HG02981 (cell line): ENCODE results near the gene SFXN5.

Experiments
- ATAC-seq: cut with Tn5 transposase; IDR thresholded peaks from one replicate; pipeline ENCODE4 v1.9.1; 2021; ENCODE audit warnings: mild to moderate bottlenecking, moderate library complexity; ENCODE audit not compliant: unreplicated experiment

Gene SFXN5

DNA sequence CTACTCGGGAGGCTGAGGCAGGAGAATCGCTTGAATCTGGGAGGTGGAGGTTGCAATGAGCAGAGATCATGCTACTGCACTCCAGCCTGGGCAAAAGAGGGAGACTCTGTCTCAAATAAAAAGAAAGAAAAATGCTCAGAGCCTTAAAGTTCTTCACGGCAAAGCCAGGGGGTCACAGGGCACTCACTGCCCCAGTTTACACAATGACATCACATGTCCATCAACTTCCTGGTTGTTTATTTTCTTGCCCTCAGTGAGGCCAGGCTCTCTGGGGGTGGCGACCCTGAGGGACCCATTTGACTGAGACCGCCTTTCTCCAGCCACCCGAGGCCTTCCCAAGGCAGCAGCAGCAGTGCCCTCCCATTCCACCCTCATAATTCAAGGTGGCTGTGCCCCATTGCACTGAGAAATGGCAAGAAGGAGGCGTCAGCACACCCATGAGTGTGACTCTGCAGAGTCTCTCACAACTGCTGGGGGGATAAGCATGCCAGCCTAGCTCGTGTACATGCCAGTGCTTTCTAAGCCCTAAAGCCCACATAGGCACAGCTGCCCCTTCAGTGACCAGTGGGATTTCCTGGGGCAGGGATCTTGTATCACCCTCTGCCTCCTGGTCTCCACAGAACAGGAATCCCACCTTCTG is 50.0 kb downstream of the SFXN5 start:
- ATAC-seq = no peak

DNA sequence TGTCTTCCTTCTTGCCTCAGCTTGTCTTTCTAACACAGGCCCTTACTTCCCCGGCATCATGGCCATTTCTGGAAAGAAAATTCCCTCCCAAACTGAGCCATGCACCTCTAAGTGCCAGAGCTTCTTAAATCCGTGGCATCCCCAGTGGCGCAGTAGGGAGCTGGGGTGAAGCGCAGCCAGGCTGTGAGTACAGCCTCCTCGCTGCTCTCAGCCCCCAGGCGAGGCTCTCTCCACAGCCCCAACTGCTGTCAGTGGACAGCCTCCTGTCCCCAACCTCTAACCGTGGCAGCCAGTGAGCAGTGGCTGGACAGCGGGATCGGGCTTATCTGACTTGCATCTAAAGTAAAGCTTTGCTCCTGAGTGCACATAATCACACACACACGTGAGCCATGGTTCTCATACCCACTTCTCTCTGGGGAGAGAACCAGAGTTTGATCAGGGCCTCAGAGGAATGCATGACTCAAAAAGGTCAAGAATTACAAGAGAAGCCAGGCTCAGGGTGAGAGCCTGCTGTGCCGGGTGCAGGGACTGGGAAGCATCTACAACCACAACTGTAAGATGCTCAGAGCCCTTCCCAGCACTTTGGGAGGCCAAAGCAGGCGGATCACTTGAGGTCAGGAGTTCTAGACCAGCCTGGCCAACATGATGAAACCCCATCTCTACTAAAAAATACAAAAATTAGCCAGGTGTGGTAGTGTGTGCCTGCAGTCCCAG is 50.7 kb downstream of the SFXN5 start:
- ATAC-seq = no peak

DNA sequence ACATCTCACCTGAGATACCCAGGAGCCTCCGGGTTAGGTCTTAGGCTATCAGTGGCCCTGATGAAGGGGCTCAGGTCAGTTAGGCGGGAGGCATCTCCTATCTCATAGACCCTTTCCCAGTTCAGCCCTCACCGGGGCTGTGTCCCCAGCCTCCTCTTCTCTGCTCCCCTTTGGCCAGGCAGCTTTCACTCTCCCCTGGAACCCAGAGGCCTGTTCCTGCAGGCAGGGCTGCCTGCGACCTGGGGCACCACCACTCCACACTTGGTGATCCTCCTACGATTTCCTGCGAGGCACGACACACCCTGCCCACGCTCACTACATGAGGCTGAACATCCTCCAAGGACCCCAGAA is 51.2 kb downstream of the SFXN5 start:
- ATAC-seq = no peak

- no peak for ATAC-seq
Measured at GRCh38 chr2:73018188-73018825, 53.2 kb downstream of the SFXN5 start.

DNA sequence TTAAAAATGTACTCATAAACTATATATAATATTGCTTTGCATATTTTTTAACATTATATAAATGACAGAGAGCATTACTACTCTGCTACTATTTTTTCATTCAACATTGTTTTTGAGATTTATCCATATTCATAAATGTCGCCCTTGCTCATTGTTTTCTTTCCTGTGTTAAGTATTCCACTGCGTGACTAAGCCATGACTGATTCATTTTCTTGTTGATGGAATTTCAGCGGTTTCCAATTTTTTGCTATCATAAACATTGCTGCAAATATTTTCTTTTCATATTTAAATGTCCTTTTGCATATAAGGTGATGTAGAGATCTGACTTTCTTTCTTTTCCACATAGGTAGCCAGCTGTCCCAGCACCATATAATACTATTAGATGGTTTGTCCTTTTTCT is 57.6 kb downstream of the SFXN5 start:
- ATAC-seq = no peak

- no peak for ATAC-seq
Measured at GRCh38 chr2:73009177-73009839, 62.2 kb downstream of the SFXN5 start.

DNA sequence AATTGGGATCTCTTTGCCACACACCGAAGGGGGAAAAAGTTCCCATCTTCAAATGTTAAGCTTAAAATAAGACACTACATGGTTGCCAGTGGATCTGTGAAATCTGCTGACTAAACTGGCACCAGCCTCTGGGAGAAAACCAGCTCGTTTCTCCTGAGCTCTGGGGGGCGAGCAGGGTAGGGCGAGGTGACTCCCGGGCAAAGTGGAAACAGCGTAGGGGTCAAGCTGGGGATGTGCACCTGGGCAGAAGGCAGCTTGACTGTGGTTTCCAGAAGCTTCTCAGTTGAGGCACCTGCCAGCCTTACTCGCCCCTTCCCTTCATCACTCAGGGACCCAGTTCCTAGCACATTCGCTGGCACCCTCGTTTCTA is 62.8 kb downstream of the SFXN5 start:
- ATAC-seq = no peak

- ATAC-seq = no peak
Measured at GRCh38 chr2:73007991-73008765, 63.3 kb downstream of the SFXN5 start.

DNA sequence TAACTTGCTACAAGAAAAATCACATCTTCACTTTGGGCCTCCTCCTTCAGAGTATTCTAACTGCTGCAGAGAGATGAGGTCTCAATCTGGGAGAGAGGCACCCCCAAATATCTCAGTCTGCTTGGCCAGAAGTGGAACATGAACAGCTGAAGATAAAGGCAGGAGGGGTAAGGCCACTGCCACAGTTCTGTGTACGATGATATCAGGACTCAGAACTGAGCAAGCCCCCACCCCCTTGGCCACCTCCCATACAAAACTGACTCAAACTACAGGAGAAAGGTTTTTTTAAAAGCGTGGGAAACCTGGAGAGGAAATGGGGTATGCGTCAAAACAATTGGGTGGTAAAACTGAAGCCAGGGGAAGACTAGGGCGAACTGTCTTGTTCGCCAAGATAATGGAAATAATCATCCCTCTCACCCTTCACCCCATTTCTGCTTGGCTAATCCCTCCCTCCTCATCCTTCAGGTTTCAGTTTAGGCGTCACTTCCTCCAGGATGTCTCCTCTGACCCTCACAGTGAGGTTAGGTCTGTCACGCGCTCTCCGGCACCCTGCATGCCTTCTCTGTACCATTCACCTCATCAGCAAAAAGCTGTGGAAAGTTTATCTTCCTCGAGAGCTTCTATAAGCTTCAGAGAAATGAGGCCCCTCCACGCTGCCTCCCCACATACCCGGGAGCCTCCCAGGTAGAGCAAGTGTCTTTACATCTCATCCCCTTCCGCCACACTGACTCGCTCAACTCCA is 64.4 kb downstream of the SFXN5 start:
- ATAC-seq = no peak

DNA sequence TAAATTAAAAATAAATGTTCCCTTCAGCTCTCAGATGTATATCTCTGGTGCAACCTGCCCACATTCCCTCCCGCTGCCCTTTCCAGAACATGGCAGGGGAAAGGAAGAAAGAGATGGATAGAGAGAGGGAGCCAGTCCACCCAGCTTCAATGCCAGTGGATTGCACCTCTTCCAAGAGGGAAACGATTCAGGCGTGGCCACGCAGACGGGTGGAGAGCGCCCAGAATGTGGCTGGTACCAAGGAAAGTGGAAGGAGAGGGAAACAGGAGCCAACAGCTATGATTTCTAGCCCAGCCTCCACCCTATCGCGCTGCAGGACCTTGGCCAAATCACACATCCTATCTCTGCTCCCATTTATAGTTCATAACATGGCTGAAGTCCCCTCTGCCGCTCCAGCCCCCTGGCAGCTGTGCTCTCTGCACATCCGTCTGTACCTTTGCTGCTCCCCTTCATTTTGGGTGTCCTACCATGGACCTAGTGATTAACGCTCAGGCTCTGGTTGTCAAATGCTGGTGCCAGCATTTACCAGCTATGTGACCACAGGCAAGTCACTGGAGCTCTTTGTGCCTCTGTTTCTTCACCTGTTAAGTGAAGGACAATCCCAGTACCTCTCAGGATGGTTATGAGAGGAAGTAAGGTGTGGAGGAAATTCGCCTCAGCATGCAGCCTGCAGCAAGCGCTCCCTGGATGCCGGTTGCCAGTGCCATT is 66.5 kb downstream of the SFXN5 start:
- no peak for ATAC-seq

- no peak for ATAC-seq
Measured at GRCh38 chr2:73004466-73004865, 67.0 kb downstream of the SFXN5 start.

- ATAC-seq = no peak
Measured at GRCh38 chr2:73003027-73003426, 68.5 kb downstream of the SFXN5 start.

DNA sequence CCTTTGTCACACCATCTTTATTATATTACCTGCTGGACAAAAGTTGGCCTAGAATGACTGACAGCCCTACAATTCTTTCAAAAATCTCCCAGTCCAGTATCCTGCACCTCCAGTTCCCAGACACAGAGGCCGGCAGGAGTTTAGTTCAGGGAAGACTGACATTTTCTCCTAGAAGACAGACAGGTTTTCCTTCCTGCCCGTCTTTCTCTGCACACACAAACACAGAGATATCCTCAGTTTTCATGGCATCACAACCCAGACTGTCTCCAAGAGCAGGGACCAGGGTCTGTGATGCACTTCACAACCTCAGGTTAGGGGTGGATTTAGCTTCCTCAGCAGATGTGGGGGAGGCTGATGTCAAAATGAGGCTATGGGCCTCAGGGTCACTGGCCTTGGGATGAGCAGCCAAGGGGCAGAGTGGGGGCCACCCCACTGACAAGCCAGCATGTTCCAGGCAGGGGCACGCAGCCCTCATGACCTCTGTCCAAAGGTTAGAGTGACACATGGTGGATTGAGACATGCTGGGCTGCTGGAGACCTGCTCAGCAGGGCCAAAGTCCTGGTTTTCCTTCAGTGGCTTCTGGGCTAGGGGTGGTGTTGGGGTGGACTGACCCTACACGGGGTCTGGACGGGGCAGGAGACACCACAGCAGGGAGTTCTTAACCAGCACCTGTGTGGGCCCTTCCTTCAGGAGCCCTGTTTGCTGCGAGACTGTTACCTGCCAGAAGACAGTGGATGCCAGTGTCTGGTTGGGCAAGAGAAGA is 70.5 kb downstream of the SFXN5 start:
- ATAC-seq = no peak

- ATAC-seq = no peak
Measured at GRCh38 chr2:72999729-73000725, 71.5 kb downstream of the SFXN5 start.

DNA sequence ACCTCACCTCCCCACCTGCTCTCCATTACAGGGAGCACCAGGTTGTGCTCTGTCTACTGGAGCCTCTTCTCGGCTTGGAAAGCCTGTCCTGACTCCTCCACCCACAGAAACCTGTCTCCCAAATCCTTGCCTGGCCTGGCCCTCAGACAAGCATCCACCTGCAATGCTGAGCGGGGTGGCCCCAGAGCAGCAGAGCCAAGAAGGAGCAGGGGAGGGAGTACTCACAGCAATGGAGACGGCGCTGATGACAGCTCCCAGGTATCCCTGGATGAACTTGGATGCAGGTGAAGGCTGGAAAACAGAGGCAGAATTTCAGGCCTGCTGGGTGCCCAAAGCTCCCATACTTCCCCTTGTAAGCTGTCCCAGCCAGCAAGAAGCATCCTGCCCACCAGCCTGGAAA is 72.8 kb downstream of the SFXN5 start:
- no peak for ATAC-seq

- no peak for ATAC-seq
Measured at GRCh38 chr2:72998234-72998651, 73.3 kb downstream of the SFXN5 start.

GRCh38 chr2:72996117-72996502 is 75.4 kb downstream of the SFXN5 start:
- ATAC-seq = no peak
